GM19043 (cell line): ENCODE measurements around the gene COL10A1.
A peak's percentile ranks its signal among the peaks of the same experiment; 100 is the strongest.
"Not testable (repeated sequence)": the region's sequence is repeated elsewhere in the genome, so short reads cannot be mapped to it uniquely, and the experiment has no call there.

Experiments
- ATAC-seq: cut with Tn5 transposase; IDR thresholded peaks from one replicate; pipeline ENCODE4 v1.9.1; 2021; ENCODE audit warnings: low read depth; ENCODE audit not compliant: unreplicated experiment

COL10A1 gene

DNA sequence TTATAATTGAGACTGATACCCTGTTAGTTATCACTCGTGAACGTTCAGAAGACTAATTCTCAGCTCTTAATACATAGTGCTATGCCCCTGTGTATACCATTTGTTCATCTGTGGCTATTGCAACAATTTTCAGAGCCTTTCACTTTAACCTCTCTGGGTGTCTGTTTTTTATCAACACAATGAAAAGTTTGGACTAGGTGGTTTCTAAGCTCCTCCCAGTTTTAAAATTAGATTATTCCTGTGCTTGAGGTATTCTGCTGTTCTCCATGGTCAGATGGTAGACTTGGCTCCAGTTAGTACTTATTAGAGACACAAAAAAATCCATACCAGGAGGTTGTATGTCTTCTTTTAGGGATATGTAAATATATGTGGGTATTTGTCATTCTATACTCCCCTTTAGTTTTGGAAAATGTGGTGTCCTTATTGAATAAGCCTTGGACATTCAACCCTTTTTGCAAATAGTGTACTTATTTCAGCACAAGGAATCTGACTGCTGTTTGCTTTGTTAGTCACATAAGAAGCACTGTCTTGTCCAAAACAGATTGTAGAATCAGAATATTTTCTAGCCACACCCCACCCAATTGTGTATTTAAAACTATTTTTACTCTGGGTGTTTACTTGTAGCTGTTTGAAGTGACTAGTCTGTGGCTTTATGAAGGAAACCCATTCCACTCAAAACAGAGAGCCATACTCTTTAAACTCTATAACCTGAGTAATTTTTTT lies 2.0 kb upstream of the COL10A1 start:
- ATAC-seq = no peak

DNA sequence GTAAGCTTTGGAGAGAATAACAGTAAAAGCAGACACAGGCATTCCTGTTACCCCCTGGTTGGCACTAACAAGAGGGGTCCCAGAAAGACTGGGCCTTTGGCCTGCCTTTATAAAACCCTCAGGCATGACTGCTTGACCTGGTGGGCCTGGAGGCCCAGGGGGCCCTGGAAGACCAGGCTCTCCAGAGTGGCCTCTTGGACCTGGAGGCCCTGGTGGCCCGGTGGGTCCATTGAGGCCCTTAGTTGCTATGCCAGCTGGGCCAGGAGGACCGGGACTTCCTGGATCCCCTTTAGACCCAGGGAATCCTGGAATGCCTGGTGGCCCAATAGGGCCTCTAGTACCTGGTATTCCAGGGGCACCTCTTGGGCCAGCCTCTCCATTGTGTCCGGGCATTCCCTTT lies 5.5 kb downstream of the COL10A1 start:
- no peak for ATAC-seq

GRCh38 chr6:116118608-116119007 lies 7.3 kb downstream of the COL10A1 start:
- no peak for ATAC-seq

DNA sequence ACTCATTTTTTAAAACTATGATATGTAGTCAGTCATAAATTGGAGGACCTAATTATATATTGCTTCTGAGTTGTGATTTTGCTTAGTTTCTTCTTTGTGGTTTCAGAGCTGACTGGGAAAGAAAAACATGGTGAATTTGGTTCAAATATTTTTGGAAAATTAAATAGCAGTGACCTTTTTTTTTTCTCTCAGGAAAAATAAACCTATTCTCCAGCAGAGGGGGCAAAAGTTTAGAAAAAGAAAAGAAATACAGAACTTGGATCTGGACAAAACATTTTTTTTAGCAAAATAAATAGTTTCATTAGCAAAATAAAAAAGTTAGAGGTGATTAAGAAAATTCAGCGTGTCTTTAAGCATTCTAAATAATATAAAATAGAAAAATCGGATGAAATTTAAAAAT lies 10.2 kb downstream of the COL10A1 start:
- ATAC-seq = no peak

DNA sequence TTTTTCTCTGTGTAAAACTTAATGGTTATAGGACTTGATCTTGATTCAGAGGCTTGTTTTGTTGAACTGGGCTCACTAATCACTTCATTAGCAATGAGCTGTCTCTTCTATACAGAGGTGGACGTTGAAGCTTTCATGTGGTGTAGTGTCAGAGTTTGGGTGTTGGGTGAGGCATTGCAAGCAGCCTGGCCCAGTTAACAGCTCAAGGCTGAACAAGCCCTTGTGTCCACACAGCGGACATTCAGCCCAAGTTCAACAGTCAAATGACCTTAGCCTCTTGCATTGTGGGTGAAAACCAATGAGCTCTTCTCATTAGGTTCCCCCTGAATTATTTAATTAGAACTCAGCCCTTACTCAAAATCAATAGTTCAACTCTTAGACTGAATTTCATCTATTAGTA lies 12.5 kb downstream of the COL10A1 start:
- ATAC-seq = no peak

DNA sequence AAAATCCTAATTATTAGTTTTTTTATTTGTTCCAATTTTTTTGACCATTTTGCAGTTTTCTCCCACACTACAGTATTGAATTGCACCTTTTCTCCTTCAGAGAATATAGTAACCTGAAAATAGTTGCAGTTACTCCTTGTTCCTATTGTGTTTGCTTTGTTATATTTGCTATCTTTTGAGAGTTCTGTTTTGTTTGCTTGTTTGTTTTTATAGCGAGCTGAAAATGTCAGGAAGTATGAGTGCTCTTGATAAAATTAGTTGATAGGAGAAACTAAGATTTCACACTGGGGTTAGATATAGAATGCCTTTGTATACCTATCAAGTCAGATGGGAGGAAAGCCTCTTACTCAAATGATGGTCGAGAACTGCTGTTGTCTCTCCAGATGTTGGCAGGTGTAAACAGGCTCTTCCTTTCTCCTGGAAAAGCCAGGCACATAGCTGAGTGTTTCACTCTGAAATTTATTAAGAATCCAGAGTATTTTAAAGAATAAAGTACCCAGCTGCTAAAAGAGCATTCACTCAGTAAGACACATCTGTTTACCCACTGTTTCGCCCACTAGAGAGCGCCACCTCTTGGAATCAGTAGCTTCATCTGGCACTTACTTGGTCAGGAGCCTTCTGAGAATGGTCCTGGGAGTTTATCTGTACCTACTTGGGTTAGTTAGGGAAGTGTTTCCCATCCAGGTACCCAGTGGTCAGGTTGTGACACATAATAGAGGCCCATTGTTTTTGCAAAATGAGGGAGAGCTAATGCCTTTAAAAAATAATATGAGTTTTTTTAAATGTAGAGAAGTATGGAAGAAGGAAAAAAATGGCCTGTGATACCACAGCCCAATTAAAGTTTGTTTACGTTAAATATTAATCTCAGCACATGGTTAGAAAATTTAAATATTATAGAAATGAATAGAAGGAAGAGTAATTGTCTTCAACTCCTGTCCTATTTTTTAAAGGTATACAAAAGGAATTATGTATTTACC lies 14.1 kb downstream of the COL10A1 start:
- no peak for ATAC-seq

GRCh38 chr6:116108836-116109235 lies 17.1 kb downstream of the COL10A1 start:
- no peak for ATAC-seq

GRCh38 chr6:116106146-116106545 lies 19.8 kb downstream of the COL10A1 start:
- ATAC-seq = no peak

DNA sequence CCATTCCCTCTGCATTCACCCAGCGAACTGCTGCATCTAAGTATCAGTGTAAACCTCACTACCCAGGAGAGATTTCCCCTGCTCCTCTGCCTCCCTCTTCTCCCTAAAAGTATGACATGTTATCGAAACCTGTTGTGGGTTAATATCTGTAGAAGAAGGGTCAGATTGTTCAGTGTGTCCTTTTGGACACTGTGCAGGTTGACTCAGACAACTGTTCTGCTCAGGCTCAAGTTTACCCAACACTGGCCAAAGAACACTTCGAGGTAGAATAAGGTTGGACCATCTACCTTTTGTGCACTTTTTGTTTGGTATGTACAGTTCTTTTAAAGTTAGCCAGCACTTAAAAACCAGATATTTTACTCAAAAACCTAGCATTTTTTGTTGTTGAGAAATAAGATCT lies 20.7 kb downstream of the COL10A1 start:
- no peak for ATAC-seq

GRCh38 chr6:116104636-116105035 lies 21.3 kb downstream of the COL10A1 start:
- no peak for ATAC-seq

- no peak for ATAC-seq
These were observed 23.1 kb downstream of the COL10A1 start for GRCh38 chr6:116102873-116103272.

DNA sequence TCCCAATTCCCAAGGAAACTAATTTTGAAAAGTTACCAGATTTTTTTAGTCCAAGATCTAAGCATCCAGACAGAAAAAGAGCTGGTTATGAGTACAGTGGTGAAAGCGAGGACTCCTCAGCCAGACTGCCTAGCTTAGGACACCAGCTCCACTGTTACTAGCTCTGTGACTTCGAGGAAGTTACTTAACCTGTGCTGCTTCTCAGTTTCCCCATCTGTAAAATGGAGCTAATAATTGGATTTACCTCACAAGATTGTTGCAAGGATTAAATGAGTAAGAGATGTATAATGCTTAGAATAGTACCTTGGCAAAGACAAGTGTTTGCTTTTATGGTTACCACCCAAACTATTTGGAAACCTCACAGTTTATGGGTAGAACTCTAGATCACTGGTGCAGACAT lies 24.1 kb downstream of the COL10A1 start:
- no peak for ATAC-seq

DNA sequence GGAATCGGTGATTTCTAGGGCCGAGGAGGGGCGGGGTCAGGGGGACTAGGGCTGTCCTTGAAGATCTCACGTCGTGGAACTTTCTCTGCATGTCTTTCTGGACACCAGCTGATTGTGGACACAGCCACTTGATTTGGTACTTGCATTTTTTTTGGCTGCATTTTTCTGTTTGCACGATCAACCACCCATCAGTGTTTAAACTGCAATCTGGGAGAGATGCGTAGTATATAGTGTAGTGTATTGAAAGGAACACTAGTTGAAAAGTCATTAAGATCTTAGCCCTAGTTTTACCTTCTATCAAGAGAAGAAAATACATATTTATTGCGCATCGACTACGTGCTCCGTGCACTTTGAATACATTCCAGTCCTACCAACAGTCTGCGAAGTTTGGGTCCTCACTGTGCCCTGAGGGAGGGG lies 24.6 kb downstream of the COL10A1 start:
- ATAC-seq = no peak

- ATAC-seq = peak; percentile 71
These were observed 25.3 kb downstream of the COL10A1 start, which contains the start of gene NT5DC1 for GRCh38 chr6:116100419-116101301. NT5DC1 (plus strand) TSS chr6:116100853; CDS start chr6:116100931, 78 bp downstream.

DNA sequence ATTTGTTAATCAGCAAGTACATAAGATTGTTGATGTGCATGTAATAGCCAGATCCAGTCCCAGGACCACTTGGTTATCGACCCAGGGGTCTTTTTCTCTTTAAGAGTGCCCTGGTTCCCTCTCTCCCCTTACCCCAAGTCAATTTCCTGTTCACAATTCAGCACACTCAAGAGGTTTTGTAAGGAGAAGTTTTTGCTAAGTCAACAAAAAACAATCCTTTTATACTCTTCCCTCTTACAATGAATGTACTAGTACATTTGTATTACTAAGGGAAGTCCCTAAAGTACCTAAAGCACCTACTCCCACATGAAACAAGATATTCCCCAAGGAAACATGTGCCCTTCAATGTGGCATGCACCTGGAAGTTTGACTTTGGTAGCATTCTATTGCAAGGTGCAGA lies 26.9 kb downstream of the COL10A1 start:
- no peak for ATAC-seq

DNA sequence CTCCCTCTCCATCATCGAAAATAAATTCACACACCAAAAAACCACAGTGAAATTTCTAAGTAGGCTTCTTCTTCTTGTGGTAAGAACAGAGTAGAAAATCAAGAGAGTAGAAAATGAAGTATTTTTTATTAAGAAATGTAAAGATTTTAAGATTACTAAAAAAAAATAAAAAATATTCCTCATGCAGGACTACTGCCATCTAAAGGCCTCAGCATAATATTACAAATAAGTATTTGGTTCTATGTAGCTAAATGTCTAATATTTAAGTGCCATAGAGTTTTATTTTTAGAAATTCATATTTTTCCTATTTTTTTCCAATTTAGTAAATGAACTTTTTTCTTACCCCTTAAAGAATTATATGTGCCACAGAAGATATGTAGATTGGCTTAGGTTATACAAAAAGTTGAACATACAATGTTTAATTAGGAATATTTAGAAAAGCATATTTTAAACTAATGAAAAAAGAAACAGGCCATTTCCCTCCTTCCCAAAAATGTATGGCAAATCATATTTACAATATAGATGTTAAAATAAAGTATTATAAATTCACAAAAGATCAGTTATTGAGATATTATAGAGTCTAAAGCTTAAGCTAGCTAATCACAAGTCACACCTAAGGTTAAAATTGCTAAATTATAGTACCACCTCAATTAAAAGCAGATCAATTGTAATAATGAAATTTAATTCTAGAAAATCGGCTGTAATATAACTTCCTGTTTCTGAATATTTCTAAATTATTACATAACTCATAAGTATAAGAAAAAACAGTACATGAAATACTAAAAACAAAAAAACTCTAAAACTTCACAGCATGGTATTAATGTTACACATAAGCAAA lies 28.7 kb downstream of the COL10A1 start:
- no peak for ATAC-seq

- not testable (repeated sequence) for ATAC-seq
These were observed 29.7 kb downstream of the COL10A1 start for GRCh38 chr6:116096048-116096759.

DNA sequence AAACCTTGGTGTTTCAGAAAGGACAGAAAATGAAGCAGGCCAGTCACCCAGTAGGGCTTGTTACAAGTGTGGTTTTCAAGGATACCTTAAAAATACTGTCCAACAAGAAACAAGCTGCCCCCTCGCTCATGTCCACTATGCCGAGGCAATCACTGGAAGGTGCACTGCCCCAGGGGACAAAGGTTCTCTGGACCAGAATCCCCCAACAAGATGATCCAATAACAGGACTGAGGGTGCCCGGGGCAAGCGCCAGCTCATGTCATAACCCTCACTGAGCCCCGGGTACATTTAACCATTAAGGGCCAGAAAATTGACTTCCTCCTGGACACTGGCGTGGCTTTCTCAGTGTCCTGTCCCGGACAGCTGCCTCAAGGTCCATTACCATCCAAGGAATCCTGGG lies 31.9 kb downstream of the COL10A1 start:
- ATAC-seq = no peak

DNA sequence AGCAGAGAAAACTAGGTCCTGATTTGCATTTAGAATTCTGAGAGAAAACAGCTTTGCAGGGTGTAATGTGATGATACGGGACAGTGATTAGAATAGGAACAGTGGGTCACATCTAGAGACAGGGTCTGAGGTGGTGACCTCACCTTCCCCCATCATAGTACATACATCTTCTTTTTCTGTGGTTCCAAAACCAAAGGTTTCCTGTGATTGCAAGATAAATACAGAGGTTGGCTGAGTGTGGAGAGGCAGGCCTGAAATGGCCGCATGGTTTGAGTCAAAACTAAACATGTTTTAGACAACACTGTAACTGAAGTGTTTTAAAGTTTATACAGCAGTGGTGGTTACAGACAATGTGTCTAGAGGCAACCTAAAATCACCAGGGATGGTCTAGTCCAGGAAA lies 35.7 kb downstream of the COL10A1 start:
- peak; percentile 49 for ATAC-seq
